K562 (cell line): Measurements from ENCODE around the gene CCDC32. TPM values are rescaled to one million over a fixed set of nuclear protein-coding genes. Genes with fewer than 3 reads are reported as not detected.

Experiments used
- ASH1L ChIP-seq: fragments of 450-650 bp; IDR thresholded peaks from 2 replicates; pipeline ENCODE4 v1.6.1; 2018; ENCODE audit warnings: borderline replicate concordance, mild to moderate bottlenecking, low read depth; ENCODE audit not compliant: partially characterized antibody
- CEBPB ChIP-seq: fragments of 450-650 bp; IDR thresholded peaks from 2 replicates; pipeline ENCODE4 v1.6.1; 2016; ENCODE audit warnings: missing genetic modification characterization, missing compliant biosample characterization
- E2F8 ChIP-seq: fragments of 450-650 bp; IDR thresholded peaks from 2 replicates; pipeline ENCODE4 v1.7.1; 2018; ENCODE audit warnings: mild to moderate bottlenecking, low read depth; ENCODE audit not compliant: partially characterized antibody
- IRF1 ChIP-seq: sonication (generic); formaldehyde crosslinking; IDR thresholded peaks from 2 replicates; pipeline ENCODE4 v1.8.0; 2022; ENCODE audit warnings: missing genetic modification reagents, mild to moderate bottlenecking, borderline replicate concordance
- KDM1A ChIP-seq, 2 experiments: fragments of 450-650 bp; IDR thresholded peaks; 2 replicates each; pipeline ENCODE4 v1.6.1; 2016; ENCODE audit warnings: mild to moderate bottlenecking in 2 of 2
- MTA2 ChIP-seq: fragments of 450-650 bp; IDR thresholded peaks from 2 replicates; pipeline ENCODE4 v1.6.1; 2016; ENCODE audit warnings: low read depth
- MYBL2 ChIP-seq, 2 experiments: fragments of 450-650 bp in 1 of 2; sonication (generic) in 1 of 2; formaldehyde crosslinking in 1 of 2; IDR thresholded peaks; 2 replicates each; pipeline versions ENCODE4 v1.6.1 to v1.8.1; 2017 to 2022; ENCODE audit warnings: borderline replicate concordance in 1 of 2, inconsistent platforms in 1 of 2, low read depth in 1 of 2, mild to moderate bottlenecking in 1 of 2, missing genetic modification reagents in 1 of 2, moderate library complexity in 1 of 2
- NFRKB ChIP-seq: fragments of 450-650 bp; IDR thresholded peaks from 2 replicates; pipeline ENCODE4 v1.6.1; 2016; ENCODE audit warnings: low read depth
- OTX1 ChIP-seq: fragments of 450-650 bp; formaldehyde crosslinking; IDR thresholded peaks from 2 replicates; pipeline ENCODE4 v1.4.0; 2022; ENCODE audit warnings: mild to moderate bottlenecking
- PHF8 ChIP-seq: fragments of 200-600 bp; sonication (generic); IDR thresholded peaks from 2 replicates; pipeline ENCODE4 v1.6.1; 2012; ENCODE audit warnings: mixed run types, mild to moderate bottlenecking, inconsistent platforms, low read length, moderate library complexity, borderline replicate concordance
- PHTF2 ChIP-seq: fragments of 250-450 bp; sonication (Bioruptor Pico); IDR thresholded peaks from 2 replicates; pipeline ENCODE4 v1.5.0; 2021; ENCODE audit warnings: mild to moderate bottlenecking
- POU5F1 ChIP-seq: fragments of 150-350 bp; IDR thresholded peaks from 2 replicates; pipeline ENCODE4 v1.6.1; 2014; ENCODE audit warnings: borderline replicate concordance, low read length, low read depth, mild to moderate bottlenecking; ENCODE audit not compliant: partially characterized antibody
- TCF7 ChIP-seq: sonication (generic); IDR thresholded peaks from 2 replicates; pipeline ENCODE4 v1.6.1; 2016; ENCODE audit warnings: antibody characterized with exemption, borderline replicate concordance
- TSC22D4 ChIP-seq: fragments of 450-650 bp; IDR thresholded peaks from 2 replicates; pipeline ENCODE4 v1.6.1; 2016; ENCODE audit warnings: missing genetic modification characterization, missing biosample characterization, control low read depth
- ZBTB2 ChIP-seq: fragments of 450-650 bp; IDR thresholded peaks from 2 replicates; pipeline ENCODE4 v1.6.1; 2016; ENCODE audit warnings: antibody characterized with exemption
- ZNF3 ChIP-seq: fragments of 250-450 bp; sonication (Bioruptor Pico); IDR thresholded peaks from 2 replicates; pipeline ENCODE4 v1.5.0; 2021; ENCODE audit warnings: mild to moderate bottlenecking, moderate library complexity
- ZNF347 ChIP-seq: fragments of 450-650 bp; formaldehyde crosslinking; IDR thresholded peaks from 2 replicates; pipeline ENCODE4 v1.4.0; 2020; ENCODE audit warnings: low read depth, mild to moderate bottlenecking, moderate library complexity
- ZNF589 ChIP-seq: fragments of 200-800 bp; sonication (Bioruptor generic); IDR thresholded peaks from 2 replicates; pipeline ENCODE4 v1.6.1; 2016; ENCODE audit warnings: low read depth, missing genetic modification characterization, missing compliant biosample characterization
- ZNF77 ChIP-seq: fragments of 250-450 bp; sonication (Bioruptor Pico); IDR thresholded peaks from 2 replicates; pipeline ENCODE4 v1.5.0; 2020
- polyA plus RNA-seq, 8 experiments: library from polyadenylated mRNA; depleted of rRNA in 4 of 8; stranded (reverse) in 5 of 8; unstranded in 3 of 8; fragments of >200 nt; fragmentation: Nextera tagmentation in 2 of 8; fragmentation: Illumina TruSeq in 1 of 8; extraction: Ambion mirVana in 2 of 8; extraction: Trizol in 1 of 8; gene quantifications; 2 replicates each; pipeline versions ENCODE4 v1.2.1 to v1.2.3, GENCODE V29; 2011 to 2014; ENCODE audit warnings: inconsistent platforms in 1 of 8, missing spikeins in 1 of 8
- total RNA-seq, 7 experiments: library from RNA; depleted of rRNA in 6 of 7; stranded (reverse); fragments of >200 nt in 6 of 7; fragmentation: Illumina TruSeq in 2 of 7; extraction: Trizol in 2 of 7; gene quantifications; 2 replicates each; pipeline versions ENCODE4 v1.2.1 to v1.2.3, GENCODE V29; 2011 to 2021; ENCODE audit warnings: low replicate concordance in 1 of 7

CCDC32 gene
- total and polyA plus RNA-seq, 9 of the 15 experiments (the other 6 are each of a cell fraction or from before 2014, with no cell fraction given) = 22.2 to 94.8 (median 37.1) TPM

GRCh38 chr15:40564591-40565332 is at the start of gene CCDC32 (continued):
- TF ChIP-seq CEBPB (tag) (no peak), PHTF2 (CRISPR knock-in tag) (no peak), ZBTB2 (no peak), ZNF347 (CRISPR knock-in tag) (no peak), MYBL2 (IDR thresholded peaks at IDR 0.05; ENCODE audit: low read depth) (no peak), MYBL2 (CRISPR knock-in tag; IDR thresholded peaks at IDR 0.05; ENCODE audit: borderline replicate concordance) (no peak), MTA2 (no peak), TCF7 (no peak), NFRKB (no peak), ZNF3 (no peak), ZNF77 (CRISPR knock-in tag) (no peak), IRF1 (CRISPR knock-in tag) (no peak), POU5F1 (peak; percentile 21), OTX1 (no peak), PHF8 (peak; percentile 82; the same call in 1 of the 2 replicates), KDM1A (IDR thresholded peaks at IDR 0.05) (no peak), ASH1L (no peak), TSC22D4 (tag) (no peak), ZNF589 (CRISPR knock-in tag) (no peak), E2F8 (no peak)
